HepG2 (cell line): Measurements from ENCODE around the gene KIF2C.

ENCODE experiments used
- BRCA1 ChIP-seq: sonication (generic); formaldehyde crosslinking; IDR thresholded peaks from 2 replicates; pipeline ENCODE4 v1.4.0; 2020; ENCODE audit warnings: missing genetic modification reagents
- CTCF ChIP-seq: sonication (generic); formaldehyde crosslinking; IDR thresholded peaks from 2 replicates; pipeline ENCODE4 v1.5.0; 2020; ENCODE audit warnings: mild to moderate bottlenecking, missing genetic modification reagents, moderate library complexity
- GRHL1 ChIP-seq: sonication (generic); formaldehyde crosslinking; conservative IDR thresholded peaks from 2 replicates; pipeline ENCODE4 v1.8.0; 2022; ENCODE audit warnings: missing genetic modification reagents
- HDAC2 ChIP-seq: sonication (generic); formaldehyde crosslinking; IDR thresholded peaks from 2 replicates; pipeline ENCODE4 v1.4.0; 2020; ENCODE audit warnings: missing genetic modification reagents
- HNF4G ChIP-seq, 2 experiments: sonication (generic) in 1 of 2; formaldehyde crosslinking in 1 of 2; IDR thresholded peaks; 2 replicates each; pipeline versions ENCODE4 v1.4.0 to v1.6.1; 2011 to 2020; ENCODE audit warnings: borderline replicate concordance in 2 of 2, low read depth in 2 of 2, mild to moderate bottlenecking in 2 of 2, low read length in 1 of 2, missing genetic modification reagents in 1 of 2, moderate library complexity in 1 of 2
- JDP2 ChIP-seq: sonication (generic); formaldehyde crosslinking; IDR thresholded peaks from 2 replicates; pipeline ENCODE4 v1.8.1; 2022; ENCODE audit warnings: missing genetic modification reagents, borderline replicate concordance
- KAT7 ChIP-seq: IDR thresholded peaks from 2 replicates; pipeline ENCODE4 v1.6.1; 2018; ENCODE audit warnings: borderline replicate concordance, missing compliant biosample characterization
- RAD21 ChIP-seq: fragments of 450-650 bp; formaldehyde crosslinking; IDR thresholded peaks from 2 replicates; pipeline ENCODE4 v1.5.0; 2020; ENCODE audit warnings: mild to moderate bottlenecking
- SUZ12 ChIP-seq: fragments of 150-350 bp; IDR thresholded peaks from 2 replicates; pipeline ENCODE4 v1.6.1; 2014; ENCODE audit warnings: low read depth, low read length
- TBP ChIP-seq: sonication (generic); formaldehyde crosslinking; IDR thresholded peaks from 2 replicates; pipeline ENCODE4 v1.5.0; 2020; ENCODE audit warnings: missing genetic modification reagents
- ZBTB10 ChIP-seq: sonication (generic); formaldehyde crosslinking; IDR thresholded peaks from 2 replicates; pipeline ENCODE4 v1.4.0; 2020; ENCODE audit warnings: missing genetic modification reagents, borderline replicate concordance
- ZFYVE20 ChIP-seq: sonication (generic); formaldehyde crosslinking; IDR thresholded peaks from 2 replicates; pipeline ENCODE4 v1.8.0; 2023; ENCODE audit warnings: low read depth, mild to moderate bottlenecking, moderate library complexity, missing genetic modification reagents, borderline replicate concordance
- ZNF160 ChIP-seq: sonication (generic); formaldehyde crosslinking; IDR thresholded peaks from 2 replicates; pipeline ENCODE4 v1.8.0; 2022; ENCODE audit warnings: mild to moderate bottlenecking, inconsistent platforms, missing genetic modification reagents
- ZNF614 ChIP-seq: IDR thresholded peaks from 2 replicates; pipeline ENCODE4 v1.6.1; 2018; ENCODE audit warnings: missing biosample characterization, missing genetic modification reagents, inconsistent platforms, borderline replicate concordance

- TF ChIP-seq ZNF614 (CRISPR knock-in tag) (no peak), RAD21 (CRISPR knock-in tag) (no peak), CTCF (CRISPR knock-in tag) (no peak), JDP2 (CRISPR knock-in tag) (no peak), TBP (CRISPR knock-in tag) (no peak), HNF4G (IDR thresholded peaks at IDR 0.05; ENCODE audit: borderline replicate concordance, low read depth, low read length) (no peak), HNF4G (CRISPR knock-in tag; IDR thresholded peaks at IDR 0.05; ENCODE audit: borderline replicate concordance, low read depth) (no peak), BRCA1 (CRISPR knock-in tag) (no peak), KAT7 (CRISPR knock-in tag) (no peak), HDAC2 (CRISPR knock-in tag) (no peak), ZNF160 (CRISPR knock-in tag) (no peak), ZFYVE20 (no peak), ZBTB10 (CRISPR knock-in tag) (no peak), GRHL1 (no peak), SUZ12 (no peak)
Measured at GRCh38 chr1:44718091-44718490, 21.5 kb upstream of the KIF2C start.
